CD4-positive, alpha-beta T cell treated with Interleukin-15 for 4 hours (primary cell): ENCODE measurements around the gene MIGA2.

Experiments used
- DNase-seq: peaks from one replicate; pipeline ENCODE4 v3.0.0-alpha.2; 2020; ENCODE audit warnings: low spot score

MIGA2 gene

GRCh38 chr9:129036923-129037766 is 719 bp downstream of the MIGA2 start:
- no peak for DNase-seq

GRCh38 chr9:129037767-129038098 is 1.3 kb downstream of the MIGA2 start:
- no peak for DNase-seq

GRCh38 chr9:129038109-129038852 is 1.9 kb downstream of the MIGA2 start:
- DNase-seq: no peak

GRCh38 chr9:129040113-129040643 is 3.8 kb downstream of the MIGA2 start:
- DNase-seq: no peak

GRCh38 chr9:129042016-129042415 is 5.6 kb downstream of the MIGA2 start:
- no peak for DNase-seq

- no peak for DNase-seq
Observed at GRCh38 chr9:129052592-129052991, 16.2 kb downstream of the MIGA2 start.

GRCh38 chr9:129053020-129053419 is 16.6 kb downstream of the MIGA2 start:
- no peak for DNase-seq

- DNase-seq: no peak
Observed at GRCh38 chr9:129054163-129054851, 17.9 kb downstream of the MIGA2 start.

- DNase-seq: no peak
Observed at GRCh38 chr9:129058965-129059795, 22.8 kb downstream of the MIGA2 start.

- DNase-seq: no peak
Observed at GRCh38 chr9:129059796-129060785, 23.7 kb downstream of the MIGA2 start.

GRCh38 chr9:129060991-129061390 is 24.6 kb downstream of the MIGA2 start:
- no peak for DNase-seq

- no peak for DNase-seq
Observed at GRCh38 chr9:129063061-129063460, 26.6 kb downstream of the MIGA2 start.

GRCh38 chr9:129064499-129064908 is 28.1 kb downstream of the MIGA2 start:
- no peak for DNase-seq

- no peak for DNase-seq
Observed at GRCh38 chr9:129068110-129068509, 31.7 kb downstream of the MIGA2 start.

- peak; percentile 48 for DNase-seq
Observed at GRCh38 chr9:129068990-129069861, 32.8 kb downstream of the MIGA2 start.

- DNase-seq: no peak
Observed at GRCh38 chr9:129069862-129070641, 33.6 kb downstream of the MIGA2 start.

GRCh38 chr9:129070696-129071525 is 34.5 kb downstream of the MIGA2 start:
- no peak for DNase-seq
